ENCODE data around the gene ZFC3H1.

The ZFC3H1 gene

GRCh38 chr12:71662849-71663560 lies 643 bp downstream of the ZFC3H1 start:
- TF ChIP-seq CTCF (IDR thresholded peaks at IDR 0.05; ENCODE audit: low read depth, low read length) = no peak
- peak overlapping the region; percentile 86 to 95 for H3K4me3 ChIP-seq (replicated peaks in 1 of 2; ENCODE audit: low read depth in 2 of 2, low read length in 2 of 2)
- DNase-seq (ENCODE audit: low read depth in 2 of 2) = peak; percentile 61 to 82

GRCh38 chr12:71661977-71662530 lies 1.6 kb downstream of the ZFC3H1 start:
- DNase-seq (ENCODE audit: low read depth in 2 of 2) = peak; percentile 56 to 79
- no peak for TF ChIP-seq CTCF (IDR thresholded peaks at IDR 0.05; ENCODE audit: low read depth, low read length)
- H3K4me3 ChIP-seq (replicated peaks in 1 of 2; ENCODE audit: low read depth in 2 of 2, low read length in 2 of 2) = peak overlapping the region; percentile 86 to 95

- TF ChIP-seq CTCF (IDR thresholded peaks at IDR 0.05; ENCODE audit: low read depth, low read length) = no peak
- H3K4me3 ChIP-seq (replicated peaks in 1 of 2; ENCODE audit: low read depth in 2 of 2, low read length in 2 of 2) = no peak overlapping the region
- no peak for DNase-seq (ENCODE audit: low read depth in 2 of 2)
These were observed 6.9 kb downstream of the ZFC3H1 start for GRCh38 chr12:71656740-71657139.

GRCh38 chr12:71655907-71656306 lies 7.7 kb downstream of the ZFC3H1 start:
- DNase-seq (ENCODE audit: low read depth in 2 of 2) = no peak
- TF ChIP-seq CTCF (IDR thresholded peaks at IDR 0.05; ENCODE audit: low read depth, low read length) = no peak
- no peak overlapping the region for H3K4me3 ChIP-seq (replicated peaks in 1 of 2; ENCODE audit: low read depth in 2 of 2, low read length in 2 of 2)

- H3K4me3 ChIP-seq (replicated peaks in 1 of 2; ENCODE audit: low read depth in 2 of 2, low read length in 2 of 2) = no peak overlapping the region
- TF ChIP-seq CTCF (IDR thresholded peaks at IDR 0.05; ENCODE audit: low read depth, low read length) = no peak
- no peak for DNase-seq (ENCODE audit: low read depth in 2 of 2)
These were observed 8.2 kb downstream of the ZFC3H1 start for GRCh38 chr12:71655495-71655894.

GRCh38 chr12:71654200-71654599 lies 9.4 kb downstream of the ZFC3H1 start:
- H3K4me3 ChIP-seq (replicated peaks in 1 of 2; ENCODE audit: low read depth in 2 of 2, low read length in 2 of 2) = no peak overlapping the region
- no peak for TF ChIP-seq CTCF (IDR thresholded peaks at IDR 0.05; ENCODE audit: low read depth, low read length)
- DNase-seq (ENCODE audit: low read depth in 2 of 2) = no peak

All from cardiac fibroblast (primary cell).